ENCODE measurements around the gene ERN1.
"Not testable (repeated sequence)": the region's sequence is repeated elsewhere in the genome, so short reads cannot be mapped to it uniquely, and the experiment has no call there.

Gene ERN1

GRCh38 chr17:64167666-64168065 is 37.7 kb upstream of the ERN1 start:
- not testable (repeated sequence) for H3K4me1 ChIP-seq (ENCODE audit: control insufficient read depth, insufficient read depth, low read length); H3K4me3 ChIP-seq (ENCODE audit: low read length in 2 of 2); H3K27me3 ChIP-seq (ENCODE audit: control insufficient read depth in 1 of 2, insufficient read depth in 2 of 2, low read length in 2 of 2); H3K36me3 ChIP-seq (ENCODE audit: control insufficient read depth in 2 of 2, insufficient read depth in 2 of 2, low read length in 2 of 2); H3K9me3 ChIP-seq (ENCODE audit: control insufficient read depth in 2 of 2, low read length in 2 of 2); H3K9ac ChIP-seq (ENCODE audit: low read length in 2 of 2); H3K27ac ChIP-seq (ENCODE audit: low read length)

DNA sequence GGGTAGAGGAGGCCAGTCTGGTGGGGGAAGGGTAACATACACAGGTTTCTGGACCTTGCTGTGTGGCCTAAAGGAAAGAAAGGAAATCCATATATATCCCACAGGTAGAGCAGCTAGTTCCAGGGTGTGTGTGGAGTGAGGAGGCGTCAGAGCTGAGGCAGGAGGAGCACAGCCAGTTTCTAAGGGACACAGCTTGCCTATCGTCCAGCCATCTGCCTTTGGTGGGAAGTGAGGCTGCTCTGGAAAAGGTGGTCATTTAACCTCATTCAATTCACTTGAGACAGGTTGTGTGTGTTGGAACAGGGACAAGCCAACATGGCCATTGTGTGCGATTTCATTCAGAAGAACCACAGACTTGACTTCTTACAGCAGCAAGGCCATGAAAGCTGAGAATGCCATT is 36.9 kb upstream of the ERN1 start:
- Histone ChIP-seq H3K27me3 (ENCODE audit: control insufficient read depth in 1 of 2, insufficient read depth in 2 of 2, low read length in 2 of 2) (no peaks in the 10 kb centered on the region), H3K36me3 (ENCODE audit: control insufficient read depth in 2 of 2, insufficient read depth in 2 of 2, low read length in 2 of 2) (peaks cover 5 to 9% of the 10 kb centered on the region in 2 donors), H3K27ac (ENCODE audit: low read length) (no peak overlapping the region), H3K4me1 (ENCODE audit: control insufficient read depth, insufficient read depth, low read length) (no peaks in the 10 kb centered on the region), H3K9ac (ENCODE audit: low read length in 2 of 2) (no peak overlapping the region), H3K4me3 (ENCODE audit: low read length in 2 of 2) (no peak overlapping the region), H3K9me3 (ENCODE audit: control insufficient read depth in 2 of 2, low read length in 2 of 2) (no peaks in the 10 kb centered on the region)

- no peak overlapping the region for H3K27ac ChIP-seq (ENCODE audit: low read length)
Observed at GRCh38 chr17:64165347-64165746, 35.4 kb upstream of the ERN1 start.

GRCh38 chr17:64164596-64165285 is 34.8 kb upstream of the ERN1 start:
- no peaks in the 10 kb centered on the region for H3K27me3 ChIP-seq (ENCODE audit: control insufficient read depth in 1 of 2, insufficient read depth in 2 of 2, low read length in 2 of 2)
- no peak overlapping the region for H3K9ac ChIP-seq (ENCODE audit: low read length in 2 of 2)
- no peak overlapping the region for H3K27ac ChIP-seq (ENCODE audit: low read length)
- H3K4me3 ChIP-seq (ENCODE audit: low read length in 2 of 2), result no peak overlapping the region
- peaks cover 0 to 7% of the 10 kb centered on the region in 2 donors for H3K36me3 ChIP-seq (ENCODE audit: control insufficient read depth in 2 of 2, insufficient read depth in 2 of 2, low read length in 2 of 2)
- no peaks in the 10 kb centered on the region for H3K9me3 ChIP-seq (ENCODE audit: control insufficient read depth in 2 of 2, low read length in 2 of 2)
- no peaks in the 10 kb centered on the region for H3K4me1 ChIP-seq (ENCODE audit: control insufficient read depth, insufficient read depth, low read length)

More at GRCh38 chr17:64165347-64165746, 35.4 kb upstream of the ERN1 start:
- Histone ChIP-seq H3K27me3 (ENCODE audit: control insufficient read depth in 1 of 2, insufficient read depth in 2 of 2, low read length in 2 of 2) (no peaks in the 10 kb centered on the region), H3K4me3 (ENCODE audit: low read length in 2 of 2) (no peak overlapping the region), H3K36me3 (ENCODE audit: control insufficient read depth in 2 of 2, insufficient read depth in 2 of 2, low read length in 2 of 2) (peaks cover 0 to 7% of the 10 kb centered on the region in 2 donors), H3K9me3 (ENCODE audit: control insufficient read depth in 2 of 2, low read length in 2 of 2) (no peaks in the 10 kb centered on the region), H3K4me1 (ENCODE audit: control insufficient read depth, insufficient read depth, low read length) (no peaks in the 10 kb centered on the region), H3K9ac (ENCODE audit: low read length in 2 of 2) (no peak overlapping the region)

GRCh38 chr17:64163468-64163867 is 33.5 kb upstream of the ERN1 start:
- H3K36me3 ChIP-seq (ENCODE audit: control insufficient read depth in 2 of 2, insufficient read depth in 2 of 2, low read length in 2 of 2), result peaks cover 0 to 9% of the 10 kb centered on the region in 2 donors
- no peak overlapping the region for H3K9ac ChIP-seq (ENCODE audit: low read length in 2 of 2)
- no peaks in the 10 kb centered on the region for H3K9me3 ChIP-seq (ENCODE audit: control insufficient read depth in 2 of 2, low read length in 2 of 2)
- no peaks in the 10 kb centered on the region for H3K27me3 ChIP-seq (ENCODE audit: control insufficient read depth in 1 of 2, insufficient read depth in 2 of 2, low read length in 2 of 2)
- no peak overlapping the region for H3K4me3 ChIP-seq (ENCODE audit: low read length in 2 of 2)
- H3K4me1 ChIP-seq (ENCODE audit: control insufficient read depth, insufficient read depth, low read length), result no peaks in the 10 kb centered on the region
- H3K27ac ChIP-seq (ENCODE audit: low read length), result no peak overlapping the region

DNA sequence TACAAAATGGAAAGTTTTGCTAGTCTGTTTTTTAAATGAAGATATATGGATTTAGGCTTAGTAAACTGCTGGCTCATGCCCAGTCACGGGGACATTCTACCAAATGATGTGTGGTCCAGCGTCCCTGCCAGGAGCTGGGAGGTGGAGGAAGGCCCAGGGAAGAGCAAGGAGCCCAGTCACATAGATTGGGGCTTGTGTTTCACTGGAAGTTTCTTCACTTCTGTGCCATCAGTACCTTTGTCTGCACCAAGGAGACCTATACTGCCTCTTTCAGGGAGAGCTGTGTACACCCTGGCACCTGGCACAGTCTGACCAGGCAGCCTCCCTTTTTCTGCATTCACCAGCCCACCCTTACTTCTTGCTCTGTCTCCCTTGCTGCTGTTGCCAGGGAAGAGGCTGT is 32.6 kb upstream of the ERN1 start:
- Histone ChIP-seq H3K27ac (ENCODE audit: low read length) (no peak overlapping the region), H3K9me3 (ENCODE audit: control insufficient read depth in 2 of 2, low read length in 2 of 2) (no peaks in the 10 kb centered on the region), H3K4me1 (ENCODE audit: control insufficient read depth, insufficient read depth, low read length) (no peaks in the 10 kb centered on the region), H3K36me3 (ENCODE audit: control insufficient read depth in 2 of 2, insufficient read depth in 2 of 2, low read length in 2 of 2) (peaks cover 0 to 9% of the 10 kb centered on the region in 2 donors), H3K27me3 (ENCODE audit: control insufficient read depth in 1 of 2, insufficient read depth in 2 of 2, low read length in 2 of 2) (no peaks in the 10 kb centered on the region), H3K4me3 (ENCODE audit: low read length in 2 of 2) (no peak overlapping the region), H3K9ac (ENCODE audit: low read length in 2 of 2) (no peak overlapping the region)

DNA sequence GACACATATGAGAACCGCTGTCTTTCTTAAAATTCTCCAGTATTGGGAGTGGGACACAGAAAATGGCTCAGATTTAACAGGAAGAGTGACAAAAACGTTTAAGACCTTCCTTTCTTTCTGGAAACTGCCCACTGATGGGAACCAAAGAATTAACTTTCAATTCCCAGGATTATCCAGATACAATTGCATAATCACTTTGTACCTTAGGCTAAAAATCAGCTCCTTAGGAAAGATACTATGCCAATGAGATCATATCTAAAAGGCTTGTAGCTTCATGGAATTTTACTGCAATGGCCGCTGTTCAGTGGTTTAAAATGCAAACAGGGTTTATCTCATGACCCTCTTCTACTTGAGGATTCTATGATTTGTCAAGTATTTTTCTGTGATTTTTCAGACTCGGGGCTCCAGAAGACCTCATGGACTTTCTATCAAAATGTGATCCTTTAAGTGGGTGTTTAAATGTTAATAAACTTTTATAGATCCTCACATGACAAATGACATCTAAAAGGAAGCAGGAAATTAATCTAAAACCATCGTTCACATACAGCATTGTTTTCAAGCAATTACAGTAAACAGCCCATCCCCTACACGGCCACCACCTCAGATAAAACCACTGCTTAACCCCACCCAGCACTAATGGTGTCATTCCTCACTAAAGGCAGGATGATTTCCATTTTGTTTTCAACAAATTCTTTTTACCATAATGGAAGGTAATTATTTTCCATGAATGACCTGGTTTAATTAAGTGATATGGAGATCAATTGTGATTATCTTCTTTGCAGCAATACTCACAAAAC is 31.6 kb upstream of the ERN1 start:
- no peaks in the 10 kb centered on the region for H3K9me3 ChIP-seq (ENCODE audit: control insufficient read depth in 2 of 2, low read length in 2 of 2)
- no peak overlapping the region for H3K9ac ChIP-seq (ENCODE audit: low read length in 2 of 2)
- peaks cover 2% of the 10 kb centered on the region for H3K4me1 ChIP-seq (ENCODE audit: control insufficient read depth, insufficient read depth, low read length)
- H3K27me3 ChIP-seq (ENCODE audit: control insufficient read depth in 1 of 2, insufficient read depth in 2 of 2, low read length in 2 of 2), result no peaks in the 10 kb centered on the region
- H3K4me3 ChIP-seq (ENCODE audit: low read length in 2 of 2), result no peak overlapping the region
- peaks cover 0 to 9% of the 10 kb centered on the region in 2 donors for H3K36me3 ChIP-seq (ENCODE audit: control insufficient read depth in 2 of 2, insufficient read depth in 2 of 2, low read length in 2 of 2)
- no peak overlapping the region for H3K27ac ChIP-seq (ENCODE audit: low read length)

GRCh38 chr17:64160378-64160777 is 30.4 kb upstream of the ERN1 start:
- Histone ChIP-seq H3K4me1 (ENCODE audit: control insufficient read depth, insufficient read depth, low read length) (peaks cover 8% of the 10 kb centered on the region), H3K27ac (ENCODE audit: low read length) (no peak overlapping the region), H3K9ac (ENCODE audit: low read length in 2 of 2) (no peak overlapping the region), H3K27me3 (ENCODE audit: control insufficient read depth in 1 of 2, insufficient read depth in 2 of 2, low read length in 2 of 2) (no peaks in the 10 kb centered on the region), H3K4me3 (ENCODE audit: low read length in 2 of 2) (no peak overlapping the region), H3K36me3 (ENCODE audit: control insufficient read depth in 2 of 2, insufficient read depth in 2 of 2, low read length in 2 of 2) (peaks cover 0 to 4% of the 10 kb centered on the region in 2 donors), H3K9me3 (ENCODE audit: control insufficient read depth in 2 of 2, low read length in 2 of 2) (no peaks in the 10 kb centered on the region)

DNA sequence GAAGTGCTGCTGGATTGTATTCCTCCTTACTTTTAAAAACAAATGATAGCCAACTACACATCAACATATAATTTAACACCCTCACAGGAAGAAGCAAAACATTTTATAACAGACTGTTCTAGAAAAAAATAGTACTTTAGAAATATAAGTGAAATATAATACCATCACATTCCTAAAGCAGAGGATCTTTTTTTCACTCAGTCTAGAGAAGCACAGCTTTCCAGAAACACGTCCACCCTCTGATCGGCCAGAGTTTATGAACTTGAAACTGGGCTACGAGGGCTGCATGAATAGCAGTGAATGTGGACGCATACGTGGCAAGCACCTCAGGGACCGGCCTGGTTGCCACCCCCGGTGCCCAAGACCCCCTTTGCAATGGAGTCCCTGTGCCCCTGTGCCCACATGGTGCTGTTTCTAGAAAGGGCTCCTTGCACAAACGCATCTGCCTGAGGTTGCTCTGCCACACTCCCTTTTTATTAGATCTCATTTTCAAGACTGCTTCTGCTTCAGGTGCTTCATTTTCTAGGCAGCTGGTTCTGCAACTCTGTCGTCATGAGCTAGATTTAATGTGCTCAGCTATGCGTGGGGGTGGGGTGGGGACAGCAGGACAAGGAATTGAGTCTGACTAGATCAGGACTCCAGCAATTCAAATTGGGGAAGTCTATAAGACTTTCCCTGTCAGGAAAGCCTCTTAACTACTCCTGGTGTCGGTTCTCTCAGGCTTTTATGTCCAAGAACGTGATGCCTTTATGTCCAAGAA is 29.1 kb upstream of the ERN1 start:
- Histone ChIP-seq H3K9ac (ENCODE audit: low read length in 2 of 2) (no peak overlapping the region), H3K27ac (ENCODE audit: low read length) (no peak overlapping the region), H3K4me3 (ENCODE audit: low read length in 2 of 2) (no peak overlapping the region), H3K27me3 (ENCODE audit: control insufficient read depth in 1 of 2, insufficient read depth in 2 of 2, low read length in 2 of 2) (no peaks in the 10 kb centered on the region), H3K36me3 (ENCODE audit: control insufficient read depth in 2 of 2, insufficient read depth in 2 of 2, low read length in 2 of 2) (peaks cover 4% of the 10 kb centered on the region in 2 donors), H3K9me3 (ENCODE audit: control insufficient read depth in 2 of 2, low read length in 2 of 2) (no peaks in the 10 kb centered on the region), H3K4me1 (ENCODE audit: control insufficient read depth, insufficient read depth, low read length) (peaks cover 8% of the 10 kb centered on the region)

GRCh38 chr17:64158406-64158805 is 28.5 kb upstream of the ERN1 start:
- H3K27me3 ChIP-seq (ENCODE audit: control insufficient read depth in 1 of 2, insufficient read depth in 2 of 2, low read length in 2 of 2), result no peaks in the 10 kb centered on the region
- H3K4me3 ChIP-seq (ENCODE audit: low read length in 2 of 2), result no peak overlapping the region
- no peak overlapping the region for H3K9ac ChIP-seq (ENCODE audit: low read length in 2 of 2)
- peaks cover 6 to 7% of the 10 kb centered on the region in 2 donors for H3K36me3 ChIP-seq (ENCODE audit: control insufficient read depth in 2 of 2, insufficient read depth in 2 of 2, low read length in 2 of 2)
- H3K27ac ChIP-seq (ENCODE audit: low read length), result no peak overlapping the region
- no peaks in the 10 kb centered on the region for H3K9me3 ChIP-seq (ENCODE audit: control insufficient read depth in 2 of 2, low read length in 2 of 2)
- peaks cover 8% of the 10 kb centered on the region for H3K4me1 ChIP-seq (ENCODE audit: control insufficient read depth, insufficient read depth, low read length)

Data from stomach smooth muscle (tissue), 2 donors.